Nephron progenitor cell (in vitro differentiated cells): ENCODE results near the gene MAGEB17.

Source experiments
- DNase-seq: peaks from one replicate; pipeline ENCODE4 v3.0.0; 2021
- H3K27ac Mint-ChIP-seq: 2 replicates; pipeline ENCODE4 v1.8.0; 2021; ENCODE audit warnings: mild to moderate bottlenecking, moderate library complexity, mixed read lengths
- H3K27me3 Mint-ChIP-seq: 2 replicates; pipeline ENCODE4 v1.8.0; 2021; ENCODE audit warnings: mild to moderate bottlenecking, low read depth, mixed read lengths; ENCODE audit not compliant: poor library complexity
- H3K36me3 Mint-ChIP-seq: 2 replicates; pipeline ENCODE4 v1.8.0; 2021; ENCODE audit warnings: low read depth, mixed read lengths
- H3K4me1 Mint-ChIP-seq: 2 replicates; pipeline ENCODE4 v1.8.0; 2021; ENCODE audit warnings: mixed read lengths
- H3K4me3 Mint-ChIP-seq: 2 replicates; pipeline ENCODE4 v1.8.0; 2021; ENCODE audit warnings: mild to moderate bottlenecking, moderate library complexity, mixed read lengths
- H3K9me3 Mint-ChIP-seq: 2 replicates; pipeline ENCODE4 v1.8.0; 2021; ENCODE audit warnings: mild to moderate bottlenecking, moderate library complexity, mixed read lengths
- TF ChIP-seq, protein P1 (sequence below): fragments of 200-600 bp; sonication (generic); IDR thresholded peaks from 2 replicates; pipeline ENCODE4 v1.5.0; 2021; ENCODE audit warnings: antibody characterized with exemption

Gene MAGEB17

GRCh38 chrX:16191605-16192004 is 24.3 kb downstream of the MAGEB17 start:
- Mint-ChIP-seq H3K4me1 (peaks cover 9% of the 10 kb centered on the region), H3K27me3 (no peaks in the 10 kb centered on the region), H3K4me3 (no peak overlapping the region), H3K27ac (peak overlapping the region; percentile 9), H3K36me3 (no peaks in the 10 kb centered on the region), H3K9me3 (no peaks in the 10 kb centered on the region)
- DNase-seq: no peak
- TF ChIP-seq, protein P1, sequence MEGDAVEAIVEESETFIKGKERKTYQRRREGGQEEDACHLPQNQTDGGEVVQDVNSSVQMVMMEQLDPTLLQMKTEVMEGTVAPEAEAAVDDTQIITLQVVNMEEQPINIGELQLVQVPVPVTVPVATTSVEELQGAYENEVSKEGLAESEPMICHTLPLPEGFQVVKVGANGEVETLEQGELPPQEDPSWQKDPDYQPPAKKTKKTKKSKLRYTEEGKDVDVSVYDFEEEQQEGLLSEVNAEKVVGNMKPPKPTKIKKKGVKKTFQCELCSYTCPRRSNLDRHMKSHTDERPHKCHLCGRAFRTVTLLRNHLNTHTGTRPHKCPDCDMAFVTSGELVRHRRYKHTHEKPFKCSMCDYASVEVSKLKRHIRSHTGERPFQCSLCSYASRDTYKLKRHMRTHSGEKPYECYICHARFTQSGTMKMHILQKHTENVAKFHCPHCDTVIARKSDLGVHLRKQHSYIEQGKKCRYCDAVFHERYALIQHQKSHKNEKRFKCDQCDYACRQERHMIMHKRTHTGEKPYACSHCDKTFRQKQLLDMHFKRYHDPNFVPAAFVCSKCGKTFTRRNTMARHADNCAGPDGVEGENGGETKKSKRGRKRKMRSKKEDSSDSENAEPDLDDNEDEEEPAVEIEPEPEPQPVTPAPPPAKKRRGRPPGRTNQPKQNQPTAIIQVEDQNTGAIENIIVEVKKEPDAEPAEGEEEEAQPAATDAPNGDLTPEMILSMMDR: no peak

GRCh38 chrX:16196829-16197228 is 29.5 kb downstream of the MAGEB17 start:
- H3K36me3 Mint-ChIP-seq: no peaks in the 10 kb centered on the region
- H3K27ac Mint-ChIP-seq: no peak overlapping the region
- TF ChIP-seq, protein P1: no peak
- no peak overlapping the region for H3K4me3 Mint-ChIP-seq
- no peak for DNase-seq
- no peaks in the 10 kb centered on the region for H3K9me3 Mint-ChIP-seq
- peaks cover 7% of the 10 kb centered on the region for H3K27me3 Mint-ChIP-seq
- no peaks in the 10 kb centered on the region for H3K4me1 Mint-ChIP-seq

- TF ChIP-seq, protein P1: no peak
- Mint-ChIP-seq H3K4me1 (no peaks in the 10 kb centered on the region), H3K27ac (no peak overlapping the region), H3K9me3 (no peaks in the 10 kb centered on the region), H3K27me3 (peaks cover 11% of the 10 kb centered on the region), H3K36me3 (no peaks in the 10 kb centered on the region), H3K4me3 (no peak overlapping the region)
- DNase-seq: no peak
Observed at GRCh38 chrX:16199343-16199742, 32.1 kb downstream of the MAGEB17 start.

DNA sequence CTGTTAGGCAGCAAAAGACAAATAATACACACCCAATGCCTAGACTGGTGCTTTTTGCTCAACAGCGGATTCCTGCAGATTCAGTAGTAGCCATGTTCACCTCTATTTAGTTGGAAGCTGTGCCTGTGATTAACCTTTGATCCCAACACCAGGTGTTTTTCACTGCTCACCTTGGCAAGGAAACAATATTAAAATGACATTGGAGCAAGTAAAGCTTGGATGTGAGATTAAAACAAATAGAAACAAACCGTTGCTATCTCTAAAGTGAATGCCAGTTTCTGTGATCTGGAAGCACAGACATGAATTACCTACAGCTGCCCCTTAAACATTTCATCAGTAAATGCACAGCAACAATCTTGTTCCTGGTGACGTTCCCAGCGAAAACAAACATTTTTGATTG is 35.7 kb downstream of the MAGEB17 start:
- Mint-ChIP-seq H3K27me3 (peaks cover 11% of the 10 kb centered on the region), H3K4me3 (no peak overlapping the region), H3K27ac (no peak overlapping the region), H3K9me3 (no peaks in the 10 kb centered on the region), H3K4me1 (no peaks in the 10 kb centered on the region), H3K36me3 (no peaks in the 10 kb centered on the region)
- TF ChIP-seq, protein P1: no peak
- DNase-seq: no peak

- Mint-ChIP-seq H3K4me3 (no peak overlapping the region), H3K27me3 (peaks cover 7% of the 10 kb centered on the region), H3K36me3 (no peaks in the 10 kb centered on the region), H3K27ac (no peak overlapping the region), H3K4me1 (no peaks in the 10 kb centered on the region), H3K9me3 (no peaks in the 10 kb centered on the region)
- no peak for DNase-seq
- TF ChIP-seq, protein P1: no peak
Observed at GRCh38 chrX:16204538-16204937, 37.3 kb downstream of the MAGEB17 start.

- Mint-ChIP-seq H3K9me3 (no peaks in the 10 kb centered on the region), H3K27ac (no peak overlapping the region), H3K4me1 (no peaks in the 10 kb centered on the region), H3K36me3 (no peaks in the 10 kb centered on the region), H3K4me3 (no peak overlapping the region), H3K27me3 (peaks cover 4% of the 10 kb centered on the region)
- DNase-seq: no peak
- TF ChIP-seq, protein P1: no peak
Observed at GRCh38 chrX:16205840-16206239, 38.6 kb downstream of the MAGEB17 start.
